ENCODE data around the gene XRCC3. TPM values are rescaled to one million over a fixed set of nuclear protein-coding genes. Genes with fewer than 3 reads are reported as not detected.

The XRCC3 gene
- total RNA-seq, 1 experiment from 2014 or later: 46.7 TPM

DNA sequence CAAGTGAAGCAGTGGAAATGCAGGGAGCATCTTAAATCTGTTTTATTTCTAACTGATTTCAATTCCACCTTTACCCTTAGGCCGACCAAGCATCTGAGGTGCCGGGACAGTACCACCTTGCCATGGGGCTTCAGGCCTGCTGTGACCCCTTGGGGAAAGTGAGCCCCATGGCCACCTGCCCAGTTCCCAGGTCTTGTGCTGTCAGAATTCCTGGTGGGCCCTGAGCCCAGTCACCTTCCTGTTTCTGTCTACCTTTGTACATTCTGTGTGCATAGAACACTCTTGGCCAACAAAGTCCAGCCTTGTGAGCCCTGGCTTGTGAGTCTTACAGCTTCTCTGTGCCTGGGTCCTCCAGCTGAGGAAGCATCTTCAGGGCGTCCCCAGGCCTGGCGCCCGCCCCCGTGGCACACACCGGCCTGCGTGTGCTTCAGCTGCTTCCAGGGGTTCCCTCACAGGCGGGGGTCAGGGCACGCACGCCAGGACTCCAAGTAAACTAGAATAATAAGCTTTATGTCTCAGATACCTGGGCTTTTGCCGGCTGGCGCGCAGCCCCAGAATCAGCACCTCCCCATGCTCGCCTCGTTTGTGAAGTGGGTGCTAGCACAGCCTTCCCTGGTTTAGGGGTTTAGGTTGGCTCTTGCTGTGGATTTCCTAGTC, 10.6 kb upstream of the XRCC3 start:
- ChIA-PET POLR2A (no interaction called here), CTCF (no interaction called here)

More for the DNA sequence above, 10.6 kb upstream of the XRCC3 start:
- H3K27ac Mint-ChIP-seq: no peak overlapping the region
- no peaks in the 10 kb centered on the region for H3K27me3 Mint-ChIP-seq (ENCODE audit: low read depth)
- no peaks in the 10 kb centered on the region; the same call in 1 of the 2 replicates for H3K4me1 Mint-ChIP-seq
- peaks cover 12% of the 10 kb centered on the region for H3K36me3 Mint-ChIP-seq
- no peaks in the 10 kb centered on the region for H3K9me3 Mint-ChIP-seq
- no peak overlapping the region for H3K4me3 Mint-ChIP-seq
- no peak for ATAC-seq
- DNase-seq (ENCODE audit: low spot score): no peak
- TF ChIP-seq ZNF396 (CRISPR knock-in tag; IDR thresholded peaks at IDR 0.05; ENCODE audit: borderline replicate concordance): no peak
- TF ChIP-seq ZNF512 (CRISPR knock-in tag; IDR thresholded peaks at IDR 0.05; ENCODE audit: borderline replicate concordance): no peak
- TF ChIP-seq ZNF121 (CRISPR knock-in tag; IDR thresholded peaks at IDR 0.05): no peak
- TF ChIP-seq USF2 (CRISPR knock-in tag; IDR thresholded peaks at IDR 0.05): no peak
- TF ChIP-seq GABPB1 (CRISPR knock-in tag; IDR thresholded peaks at IDR 0.05): no peak
- TF ChIP-seq ZNF671 (CRISPR knock-in tag; IDR thresholded peaks at IDR 0.05): no peak
- TF ChIP-seq, protein P1, sequence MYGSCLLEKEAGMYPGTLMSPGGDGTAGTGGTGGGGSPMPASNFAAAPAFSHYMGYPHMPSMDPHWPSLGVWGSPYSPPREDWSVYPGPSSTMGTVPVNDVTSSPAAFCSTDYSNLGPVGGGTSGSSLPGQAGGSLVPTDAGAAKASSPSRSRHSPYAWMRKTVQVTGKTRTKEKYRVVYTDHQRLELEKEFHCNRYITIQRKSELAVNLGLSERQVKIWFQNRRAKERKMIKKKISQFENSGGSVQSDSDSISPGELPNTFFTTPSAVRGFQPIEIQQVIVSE (CRISPR knock-in tag; IDR thresholded peaks at IDR 0.05; ENCODE audit: borderline replicate concordance): no peak
- no peak for TF ChIP-seq ZMAT4 (CRISPR knock-in tag; IDR thresholded peaks at IDR 0.05)
- no peak for TF ChIP-seq STAT6 (CRISPR knock-in tag; conservative IDR thresholded peaks at IDR 0.05; ENCODE audit: low read depth)
- no peak for TF ChIP-seq SOX15 (CRISPR knock-in tag; IDR thresholded peaks at IDR 0.05)
- no peak for TF ChIP-seq TCF7 (CRISPR knock-in tag; IDR thresholded peaks at IDR 0.05; ENCODE audit: low read depth)
- no peak for TF ChIP-seq ERG (CRISPR knock-in tag; IDR thresholded peaks at IDR 0.05)
- no peak for TF ChIP-seq CBFB (CRISPR knock-in tag; IDR thresholded peaks at IDR 0.05; ENCODE audit: low read depth)
- no peak for TF ChIP-seq AFF4 (CRISPR knock-in tag; IDR thresholded peaks at IDR 0.05; ENCODE audit: borderline replicate concordance)
- TF ChIP-seq NR3C1 (CRISPR knock-in tag; conservative IDR thresholded peaks at IDR 0.05; ENCODE audit: low read depth): no peak
- no peak for TF ChIP-seq TP53 (CRISPR knock-in tag; IDR thresholded peaks at IDR 0.05)
- no peak for TF ChIP-seq PRRX2 (CRISPR knock-in tag; IDR thresholded peaks at IDR 0.05)

Measured in WTC11 (cell line).